LoVo (cell line): ENCODE data around the gene PKIG.
"Not testable (repeated sequence)": the region's sequence is repeated elsewhere in the genome, so short reads cannot be mapped to it uniquely, and the experiment has no call there.

Experiments
- DNase-seq: peaks from one replicate; pipeline ENCODE4 v3.0.0-alpha.2; 2016; ENCODE audit warnings: low spot score

PKIG gene

GRCh38 chr20:44572551-44573500 is 9.6 kb upstream of the PKIG start:
- DNase-seq: no peak

GRCh38 chr20:44573501-44573869 is 8.9 kb upstream of the PKIG start:
- DNase-seq: no peak

GRCh38 chr20:44574372-44574771 is 8.0 kb upstream of the PKIG start:
- DNase-seq: no peak

- no peak for DNase-seq
Measured at GRCh38 chr20:44576297-44576696, 6.1 kb upstream of the PKIG start.

GRCh38 chr20:44579313-44580081 is 2.9 kb upstream of the PKIG start:
- no peak for DNase-seq

GRCh38 chr20:44580581-44581268 is 1.7 kb upstream of the PKIG start:
- DNase-seq: peak; percentile 48

- DNase-seq: no peak
Measured at GRCh38 chr20:44581515-44581914, 864 bp upstream of the PKIG start.

GRCh38 chr20:44583157-44583556 is 778 bp downstream of the PKIG start:
- no peak for DNase-seq

- no peak for DNase-seq
Measured at GRCh38 chr20:44584162-44584561, 1.8 kb downstream of the PKIG start.

GRCh38 chr20:44585057-44585963 is 2.9 kb downstream of the PKIG start:
- no peak for DNase-seq

GRCh38 chr20:44586289-44586911 is 4.0 kb downstream of the PKIG start:
- no peak for DNase-seq

- no peak for DNase-seq
Measured at GRCh38 chr20:44587035-44587980, 4.9 kb downstream of the PKIG start.

- DNase-seq: not testable (repeated sequence)
Measured at GRCh38 chr20:44588321-44588720, 5.9 kb downstream of the PKIG start.

GRCh38 chr20:44589537-44589936 is 7.2 kb downstream of the PKIG start:
- DNase-seq: no peak

- DNase-seq: no peak
Measured at GRCh38 chr20:44590980-44591778, 8.8 kb downstream of the PKIG start.

- no peak for DNase-seq
Measured at GRCh38 chr20:44592366-44592765, 10.0 kb downstream of the PKIG start.

- DNase-seq: no peak
Measured at GRCh38 chr20:44593751-44594150, 11.4 kb downstream of the PKIG start.

GRCh38 chr20:44594730-44595129 is 12.4 kb downstream of the PKIG start:
- no peak for DNase-seq

GRCh38 chr20:44596010-44596409 is 13.6 kb downstream of the PKIG start:
- no peak for DNase-seq
